ENCODE results near the gene TBC1D22A. TPM values are rescaled to one million over a fixed set of nuclear protein-coding genes. Genes with fewer than 3 reads are reported as not detected.

The TBC1D22A gene
- total and polyA plus RNA-seq, 2 donors = 11.8 to 25.7 TPM

- Histone ChIP-seq H3K4me1 (ENCODE audit: control insufficient read depth in 2 of 2, insufficient read depth in 2 of 2, low read length in 2 of 2) (no peaks in the 10 kb centered on the region), H3K9me3 (ENCODE audit: control insufficient read depth in 2 of 2, insufficient read depth in 1 of 2, low read length in 1 of 2) (no peaks in the 10 kb centered on the region), H3K4me3 (ENCODE audit: low read length in 2 of 2) (no peak overlapping the region), H3K36me3 (ENCODE audit: control insufficient read depth in 2 of 2, insufficient read depth in 2 of 2, low read length in 1 of 2) (peaks cover 0 to 21% of the 10 kb centered on the region in 2 donors), H3K27ac (ENCODE audit: low read depth in 1 of 2, low read length in 1 of 2) (no peak overlapping the region), H3K27me3 (ENCODE audit: control insufficient read depth in 2 of 2, insufficient read depth in 1 of 2, low read length in 1 of 2) (no peaks in the 10 kb centered on the region)
- DNase-seq (ENCODE audit: low read depth in 6 of 9, low spot score in 9 of 9) = no peak
- 98% methylated on average over 21 of the region's 21 CpGs for WGBS
Measured at GRCh38 chr22:47174096-47174495, 411.6 kb downstream of the TBC1D22A start.

GRCh38 chr22:47174671-47175112 is 412.2 kb downstream of the TBC1D22A start:
- Histone ChIP-seq H3K9me3 (ENCODE audit: control insufficient read depth in 2 of 2, insufficient read depth in 1 of 2, low read length in 1 of 2) (no peaks in the 10 kb centered on the region), H3K27ac (ENCODE audit: low read depth in 1 of 2, low read length in 1 of 2) (no peak overlapping the region), H3K27me3 (ENCODE audit: control insufficient read depth in 2 of 2, insufficient read depth in 1 of 2, low read length in 1 of 2) (no peaks in the 10 kb centered on the region), H3K4me1 (ENCODE audit: control insufficient read depth in 2 of 2, insufficient read depth in 2 of 2, low read length in 2 of 2) (peaks cover 0 to 3% of the 10 kb centered on the region in 2 donors), H3K36me3 (ENCODE audit: control insufficient read depth in 2 of 2, insufficient read depth in 2 of 2, low read length in 1 of 2) (peaks cover 0 to 21% of the 10 kb centered on the region in 2 donors), H3K4me3 (ENCODE audit: low read length in 2 of 2) (no peak overlapping the region)
- 94% methylated on average over 14 of the region's 14 CpGs for WGBS
- DNase-seq (ENCODE audit: low read depth in 6 of 9, low spot score in 9 of 9) = no peak

GRCh38 chr22:47175151-47176025 is 412.9 kb downstream of the TBC1D22A start:
- Histone ChIP-seq H3K27me3 (ENCODE audit: control insufficient read depth in 2 of 2, insufficient read depth in 1 of 2, low read length in 1 of 2) (no peaks in the 10 kb centered on the region), H3K36me3 (ENCODE audit: control insufficient read depth in 2 of 2, insufficient read depth in 2 of 2, low read length in 1 of 2) (peaks cover 0 to 21% of the 10 kb centered on the region in 2 donors), H3K27ac (ENCODE audit: low read depth in 1 of 2, low read length in 1 of 2) (no peak overlapping the region), H3K9me3 (ENCODE audit: control insufficient read depth in 2 of 2, insufficient read depth in 1 of 2, low read length in 1 of 2) (no peaks in the 10 kb centered on the region), H3K4me1 (ENCODE audit: control insufficient read depth in 2 of 2, insufficient read depth in 2 of 2, low read length in 2 of 2) (peaks cover 0 to 6% of the 10 kb centered on the region in 2 donors), H3K4me3 (ENCODE audit: low read length in 2 of 2) (no peak overlapping the region)
- no peak for DNase-seq (ENCODE audit: low read depth in 6 of 9, low spot score in 9 of 9)
- 97% methylated on average over 38 of the region's 38 CpGs for WGBS

GRCh38 chr22:47176026-47176389 is 413.6 kb downstream of the TBC1D22A start:
- Histone ChIP-seq H3K4me3 (ENCODE audit: low read length in 2 of 2) (no peak overlapping the region), H3K9me3 (ENCODE audit: control insufficient read depth in 2 of 2, insufficient read depth in 1 of 2, low read length in 1 of 2) (no peaks in the 10 kb centered on the region), H3K4me1 (ENCODE audit: control insufficient read depth in 2 of 2, insufficient read depth in 2 of 2, low read length in 2 of 2) (peaks cover 0 to 6% of the 10 kb centered on the region in 2 donors), H3K36me3 (ENCODE audit: control insufficient read depth in 2 of 2, insufficient read depth in 2 of 2, low read length in 1 of 2) (peaks cover 0 to 21% of the 10 kb centered on the region in 2 donors), H3K27me3 (ENCODE audit: control insufficient read depth in 2 of 2, insufficient read depth in 1 of 2, low read length in 1 of 2) (no peaks in the 10 kb centered on the region), H3K27ac (ENCODE audit: low read depth in 1 of 2, low read length in 1 of 2) (no peak overlapping the region)
- 86% methylated on average over 9 of the region's 9 CpGs for WGBS
- no peak for DNase-seq (ENCODE audit: low read depth in 6 of 9, low spot score in 9 of 9)

- Histone ChIP-seq H3K4me3 (ENCODE audit: low read length in 2 of 2) (no peak overlapping the region), H3K27ac (ENCODE audit: low read depth in 1 of 2, low read length in 1 of 2) (no peak overlapping the region), H3K27me3 (ENCODE audit: control insufficient read depth in 2 of 2, insufficient read depth in 1 of 2, low read length in 1 of 2) (no peaks in the 10 kb centered on the region), H3K9me3 (ENCODE audit: control insufficient read depth in 2 of 2, insufficient read depth in 1 of 2, low read length in 1 of 2) (no peaks in the 10 kb centered on the region), H3K36me3 (ENCODE audit: control insufficient read depth in 2 of 2, insufficient read depth in 2 of 2, low read length in 1 of 2) (peaks cover 0 to 21% of the 10 kb centered on the region in 2 donors), H3K4me1 (ENCODE audit: control insufficient read depth in 2 of 2, insufficient read depth in 2 of 2, low read length in 2 of 2) (peaks cover 0 to 6% of the 10 kb centered on the region in 2 donors)
- no peak for DNase-seq (ENCODE audit: low read depth in 6 of 9, low spot score in 9 of 9)
- 97% methylated on average over 24 of the region's 24 CpGs for WGBS
Measured at GRCh38 chr22:47176573-47177333, 414.3 kb downstream of the TBC1D22A start.

- H3K27ac ChIP-seq (ENCODE audit: low read depth in 1 of 2, low read length in 1 of 2) = no peak overlapping the region
- H3K27me3 ChIP-seq (ENCODE audit: control insufficient read depth in 2 of 2, insufficient read depth in 1 of 2, low read length in 1 of 2) = no peaks in the 10 kb centered on the region
- 97% methylated on average over 16 of the region's 16 CpGs for WGBS
- peaks cover 0 to 21% of the 10 kb centered on the region in 2 donors for H3K36me3 ChIP-seq (ENCODE audit: control insufficient read depth in 2 of 2, insufficient read depth in 2 of 2, low read length in 1 of 2)
- H3K4me1 ChIP-seq (ENCODE audit: control insufficient read depth in 2 of 2, insufficient read depth in 2 of 2, low read length in 2 of 2) = peaks cover 0 to 6% of the 10 kb centered on the region in 2 donors
- H3K4me3 ChIP-seq (ENCODE audit: low read length in 2 of 2) = no peak overlapping the region
- no peak for DNase-seq (ENCODE audit: low read depth in 6 of 9, low spot score in 9 of 9)
- H3K9me3 ChIP-seq (ENCODE audit: control insufficient read depth in 2 of 2, insufficient read depth in 1 of 2, low read length in 1 of 2) = no peaks in the 10 kb centered on the region
Measured at GRCh38 chr22:47177334-47177815, 414.9 kb downstream of the TBC1D22A start.

GRCh38 chr22:47178339-47178738 is 415.9 kb downstream of the TBC1D22A start:
- WGBS = 98% methylated on average over 5 of the region's 5 CpGs
- H3K9me3 ChIP-seq (ENCODE audit: control insufficient read depth in 2 of 2, insufficient read depth in 1 of 2, low read length in 1 of 2) = no peaks in the 10 kb centered on the region
- H3K27ac ChIP-seq (ENCODE audit: low read depth in 1 of 2, low read length in 1 of 2) = no peak overlapping the region
- H3K27me3 ChIP-seq (ENCODE audit: control insufficient read depth in 2 of 2, insufficient read depth in 1 of 2, low read length in 1 of 2) = no peaks in the 10 kb centered on the region
- peaks cover 0 to 20% of the 10 kb centered on the region in 2 donors for H3K36me3 ChIP-seq (ENCODE audit: control insufficient read depth in 2 of 2, insufficient read depth in 2 of 2, low read length in 1 of 2)
- H3K4me1 ChIP-seq (ENCODE audit: control insufficient read depth in 2 of 2, insufficient read depth in 2 of 2, low read length in 2 of 2) = peaks cover 0 to 6% of the 10 kb centered on the region in 2 donors
- no peak for DNase-seq (ENCODE audit: low read depth in 6 of 9, low spot score in 9 of 9)
- no peak overlapping the region for H3K4me3 ChIP-seq (ENCODE audit: low read length in 2 of 2)

GRCh38 chr22:47180796-47181195 is 418.3 kb downstream of the TBC1D22A start:
- Histone ChIP-seq H3K27me3 (ENCODE audit: control insufficient read depth in 2 of 2, insufficient read depth in 1 of 2, low read length in 1 of 2) (no peaks in the 10 kb centered on the region), H3K36me3 (ENCODE audit: control insufficient read depth in 2 of 2, insufficient read depth in 2 of 2, low read length in 1 of 2) (peaks cover 0 to 6% of the 10 kb centered on the region in 2 donors), H3K4me3 (ENCODE audit: low read length in 2 of 2) (no peak overlapping the region), H3K9me3 (ENCODE audit: control insufficient read depth in 2 of 2, insufficient read depth in 1 of 2, low read length in 1 of 2) (no peaks in the 10 kb centered on the region), H3K4me1 (ENCODE audit: control insufficient read depth in 2 of 2, insufficient read depth in 2 of 2, low read length in 2 of 2) (peaks cover 0 to 6% of the 10 kb centered on the region in 2 donors), H3K27ac (ENCODE audit: low read depth in 1 of 2, low read length in 1 of 2) (no peak overlapping the region)
- 95% methylated on average over 2 of the region's 2 CpGs for WGBS
- DNase-seq (ENCODE audit: low read depth in 6 of 9, low spot score in 9 of 9) = no peak
